Posterior cingulate gyrus (tissue), 11 donors: ENCODE data around the gene AQP1.
A peak's percentile ranks its signal among the peaks of the same experiment; 100 is the strongest.

ENCODE experiments used
- DNase-seq, 10 donors: peaks; one replicate each; pipeline versions ENCODE4 v3.0.0 to v3.0.0-alpha.2; 2020 to 2021; ENCODE audit warnings: mixed read lengths in 3 of 10
- intact Hi-C: fragments of 100-400 bp; cut with DNase I; formaldehyde crosslinking; loops from one replicate; pipeline ENCODE4 v1.15.1; 2023

The AQP1 gene

DNA sequence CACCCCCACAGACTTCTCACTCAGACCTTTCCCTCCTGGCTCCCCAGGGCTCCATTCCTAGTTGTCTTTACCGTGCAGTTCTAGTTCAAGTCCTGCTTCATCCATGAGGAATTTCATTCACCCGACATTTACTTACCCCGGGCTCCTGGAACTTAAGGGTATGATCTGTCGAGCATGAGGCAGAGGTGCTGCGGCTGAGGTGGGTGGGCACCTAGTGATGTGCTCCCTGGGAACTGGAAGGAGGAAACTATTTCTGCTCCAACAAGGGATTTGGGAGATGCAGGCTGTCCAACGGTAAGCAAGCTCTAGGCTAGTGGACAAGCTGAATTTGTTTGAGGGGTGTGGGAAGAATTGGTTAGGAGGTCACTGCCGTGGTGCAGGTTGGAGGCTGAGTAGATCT is 30.2 kb upstream of the AQP1 start:
- DNase-seq, result no peak
- intact Hi-C loops, result no loop called here

DNA sequence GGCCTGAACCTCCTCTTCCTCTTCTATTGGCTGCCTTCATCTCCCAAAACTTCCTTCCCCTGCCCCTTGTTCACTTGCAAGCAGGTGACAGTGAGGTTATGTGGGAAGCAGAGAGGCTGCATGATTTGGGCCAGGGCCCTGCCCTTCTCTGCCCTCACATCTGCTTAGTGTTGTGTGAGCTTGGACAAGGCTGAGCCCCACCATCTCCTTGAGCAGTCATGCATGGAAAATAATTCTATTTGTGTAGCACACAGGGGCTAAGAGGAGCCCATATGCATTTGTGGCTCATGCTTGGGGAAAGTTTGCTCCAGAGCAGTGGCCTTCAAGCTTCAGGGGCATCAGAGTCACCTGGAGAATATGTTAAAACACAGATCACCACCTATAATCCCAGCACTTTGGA is 26.8 kb upstream of the AQP1 start:
- no peak for DNase-seq
- intact Hi-C loops, result no loop called here

DNA sequence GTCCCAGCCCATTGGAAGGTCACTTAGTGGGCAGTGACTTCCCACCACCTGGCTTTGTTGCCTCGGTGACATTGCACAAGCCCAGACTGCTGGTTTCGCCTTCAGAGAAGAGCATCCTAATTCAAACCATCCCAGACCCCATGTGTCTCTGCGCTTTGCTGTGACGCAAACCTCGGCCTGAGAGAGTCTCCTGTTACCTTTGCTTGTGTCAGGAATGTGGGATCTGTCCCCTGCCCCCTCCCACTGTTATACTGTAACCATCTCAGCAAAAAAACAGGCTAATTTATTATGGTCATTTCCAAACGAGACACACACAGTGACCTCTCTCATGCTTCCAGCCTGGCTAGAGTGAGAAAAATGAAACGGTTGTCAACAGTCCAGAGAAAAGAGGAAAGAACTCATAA is 25.0 kb upstream of the AQP1 start:
- DNase-seq, result no peak
- intact Hi-C loops, result no loop called here

DNA sequence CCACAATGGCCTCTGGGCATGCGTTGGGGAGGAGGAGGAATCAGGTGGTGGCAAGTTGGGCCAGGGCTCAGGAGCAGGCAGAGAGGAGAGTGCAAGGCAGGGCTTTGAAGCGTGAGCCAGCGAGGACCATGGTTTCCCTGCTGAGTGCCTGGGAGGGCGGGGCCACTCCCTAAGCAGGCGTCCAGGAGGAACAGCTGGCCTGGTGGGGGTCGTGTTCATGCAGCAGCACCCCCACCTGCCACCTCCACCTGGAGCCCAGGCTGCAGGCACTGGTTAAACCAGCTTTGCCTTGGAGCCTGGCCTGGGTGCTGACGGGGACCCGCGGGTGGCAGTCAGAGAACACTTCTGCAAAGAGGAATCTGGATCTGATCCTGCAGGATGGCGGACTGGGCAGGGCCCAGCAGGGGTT is 24.2 kb upstream of the AQP1 start:
- intact Hi-C loops, result no loop called here
- no peak for DNase-seq

DNA sequence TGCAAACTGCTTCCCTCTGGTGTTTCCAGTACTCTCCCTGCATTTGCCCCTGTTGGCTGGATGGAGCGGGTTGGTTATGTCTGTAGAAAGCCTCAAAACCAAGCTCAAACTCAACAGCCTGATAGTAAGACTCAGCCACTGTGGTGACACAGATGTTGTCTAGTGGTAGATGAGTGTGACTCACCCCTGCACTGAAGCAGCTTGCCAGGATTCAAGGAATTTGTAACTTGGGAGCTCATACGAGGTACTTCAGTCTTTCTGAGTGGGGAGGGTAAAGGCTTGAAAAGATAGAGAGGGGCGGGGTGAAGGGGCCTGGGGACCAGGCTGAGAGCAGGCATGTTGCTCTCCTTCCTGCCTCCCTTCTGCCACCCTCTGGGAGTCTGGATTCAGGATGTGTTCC is 22.9 kb upstream of the AQP1 start:
- no peak for DNase-seq
- intact Hi-C loops, result no loop called here

DNA sequence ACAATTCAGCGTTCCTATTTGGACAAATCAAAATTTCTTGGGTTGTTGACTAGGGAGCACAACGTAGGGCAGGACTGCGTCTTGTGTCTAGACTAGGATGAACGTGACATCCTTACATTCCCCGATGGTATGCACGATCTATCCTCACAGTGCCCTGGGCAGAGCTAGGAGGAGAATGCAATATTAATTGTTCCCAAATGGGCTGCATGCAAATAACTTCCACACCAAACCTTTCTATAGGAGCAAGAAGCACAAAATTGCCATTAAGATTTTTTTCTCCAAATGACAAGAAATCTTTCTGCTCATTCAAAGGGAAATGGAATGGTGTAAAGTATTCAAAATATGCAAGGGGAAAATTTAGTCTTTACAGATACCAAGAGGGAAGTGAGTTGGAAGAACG is 21.4 kb upstream of the AQP1 start:
- intact Hi-C loops, result no loop called here

DNA sequence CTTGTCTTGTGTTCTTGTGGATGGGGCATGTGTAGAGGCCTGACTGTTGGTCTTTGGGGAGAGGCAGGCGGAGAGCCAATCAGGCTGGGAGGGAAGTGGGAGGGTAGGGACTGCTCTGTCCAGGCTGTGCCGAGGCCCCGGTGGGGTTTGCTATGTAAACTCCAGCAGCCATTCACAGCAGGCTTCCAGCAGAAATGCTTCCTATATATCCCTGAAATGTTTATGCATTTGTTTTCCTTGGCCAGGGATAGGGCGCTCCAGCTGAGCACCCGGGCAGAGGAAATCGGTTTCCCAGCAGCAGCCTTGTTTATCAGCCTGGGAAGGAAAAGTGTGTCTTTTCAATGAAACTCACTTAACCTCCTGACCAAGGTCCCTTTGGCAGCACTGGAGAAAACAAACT is 18.3 kb upstream of the AQP1 start:
- intact Hi-C loops, result no loop called here
- no peak for DNase-seq

More for the DNA sequence above, 21.4 kb upstream of the AQP1 start:
- DNase-seq, result no peak

DNA sequence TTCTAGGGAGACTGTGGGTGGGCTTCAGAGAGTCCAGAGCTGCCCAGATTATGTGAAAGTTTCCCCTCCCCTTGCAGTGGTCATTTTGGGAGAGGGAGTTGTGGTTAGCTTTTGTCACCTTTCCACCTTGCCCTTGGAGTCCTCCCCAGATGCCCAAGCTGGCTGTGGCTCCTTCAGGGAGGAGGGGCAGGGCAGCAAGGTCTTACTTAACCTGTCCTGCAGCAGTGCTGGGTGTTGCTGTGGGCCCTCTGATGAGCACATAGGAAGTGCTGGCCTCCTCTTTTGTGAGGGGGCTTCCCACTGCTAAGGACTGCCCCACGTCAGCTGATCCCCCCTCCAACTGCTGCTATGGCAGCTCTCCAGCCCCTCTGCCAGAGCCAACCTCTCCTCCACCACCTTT is 17.6 kb upstream of the AQP1 start:
- DNase-seq, result no peak

DNA sequence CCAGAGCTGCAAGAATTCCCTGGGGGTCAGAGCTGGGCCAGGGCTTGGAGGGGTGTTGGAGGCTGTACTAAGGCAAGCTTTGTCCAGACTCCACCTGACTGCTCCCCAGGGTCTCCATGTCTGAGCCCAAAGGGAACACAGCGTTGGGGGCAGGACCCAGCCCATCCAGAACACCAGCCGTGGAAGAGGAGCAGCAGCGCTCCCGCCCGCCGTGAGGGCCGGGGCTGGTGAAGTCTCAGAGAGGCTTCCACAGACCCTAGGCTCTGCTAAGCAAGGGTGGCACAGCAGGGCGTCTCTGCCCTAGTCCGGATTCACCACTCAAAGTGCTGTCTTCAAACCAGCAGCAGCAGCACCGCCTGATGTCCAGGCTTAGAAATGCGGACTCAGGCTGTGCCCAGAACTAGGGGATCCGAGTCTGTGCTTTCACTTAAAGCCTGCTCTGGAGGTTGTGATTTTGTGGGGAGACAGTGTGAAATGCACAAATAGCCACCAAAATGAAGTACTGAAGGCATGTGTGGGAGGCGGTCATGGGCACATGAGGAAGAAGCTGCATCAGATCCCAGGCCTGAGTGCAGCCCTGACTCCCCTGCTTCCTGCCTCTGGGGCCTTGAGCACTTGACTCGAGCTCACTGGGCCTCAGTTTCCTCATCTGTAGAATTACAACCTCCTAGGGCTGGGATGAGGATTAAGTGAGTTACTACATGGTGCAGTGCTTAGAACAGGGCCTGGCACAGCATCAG is 16.6 kb upstream of the AQP1 start:
- intact Hi-C loops, result no loop called here
- DNase-seq, result peak in 1 of 10 donors; percentile 58

More for the DNA sequence above, 17.6 kb upstream of the AQP1 start:
- intact Hi-C loops, result no loop called here

DNA sequence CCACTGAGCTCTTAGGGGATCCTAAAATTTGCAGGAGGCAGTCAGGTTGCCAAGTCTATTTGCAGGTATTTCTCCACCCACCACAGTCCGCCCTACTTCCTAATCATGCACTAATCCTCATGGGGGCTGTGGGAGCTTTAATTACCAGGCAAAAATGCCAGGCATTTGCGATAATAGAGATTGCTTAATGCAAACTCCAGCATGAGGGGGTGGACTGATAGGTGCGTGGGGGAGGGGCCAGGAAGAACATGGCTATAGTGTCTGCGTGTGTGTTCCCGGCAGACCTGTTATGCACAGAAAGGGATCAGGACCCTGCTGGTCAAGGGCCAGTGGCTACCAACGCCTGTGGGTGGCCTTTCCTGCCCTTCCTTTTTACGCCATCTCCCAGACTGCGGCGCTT is 15.6 kb upstream of the AQP1 start:
- intact Hi-C loops, result no loop called here

DNA sequence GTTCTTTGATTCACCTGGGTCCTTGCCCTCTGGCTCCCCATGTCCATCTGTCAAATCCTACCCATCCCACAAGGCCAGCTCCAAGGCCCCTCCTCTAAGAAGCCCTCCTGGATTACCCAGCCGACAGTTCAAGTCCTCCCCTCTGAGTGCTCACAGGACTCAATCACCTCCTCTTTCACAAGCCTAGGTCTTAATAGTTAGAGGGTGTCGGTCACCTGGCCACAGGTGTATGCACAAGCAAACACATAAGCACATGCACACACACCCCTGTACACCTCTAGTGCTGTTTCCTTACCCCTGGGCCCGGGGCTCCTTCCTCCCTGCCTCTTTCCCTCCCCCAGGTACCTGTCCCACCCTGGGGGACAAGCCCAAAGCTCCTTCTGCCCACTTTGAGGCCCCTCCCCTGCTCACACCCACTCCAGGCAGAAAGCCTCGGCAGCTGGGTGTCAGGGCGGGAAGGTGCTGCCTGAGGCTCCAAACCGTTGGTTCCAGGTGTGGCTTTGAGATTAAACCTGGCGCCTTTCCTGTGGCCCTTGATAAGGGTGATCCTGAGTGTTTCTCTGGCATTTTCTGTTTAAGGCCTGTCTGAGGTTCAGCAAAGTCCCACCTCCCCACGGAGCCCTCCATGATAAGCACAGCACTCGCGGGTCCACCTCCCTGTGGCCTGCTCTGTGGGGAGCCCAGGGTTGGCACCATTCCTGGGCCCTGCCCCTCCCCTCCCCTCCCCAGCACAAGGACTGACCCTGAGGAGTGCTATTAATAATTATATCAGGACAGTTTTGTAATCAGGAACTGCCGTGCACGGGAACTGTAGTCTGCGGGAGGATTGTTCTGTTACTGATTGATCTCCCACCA is 14.6 kb upstream of the AQP1 start:
- intact Hi-C loops, result no loop called here
- DNase-seq, result peak in 1 of 10 donors; percentile 24

More for the DNA sequence above, 15.6 kb upstream of the AQP1 start:
- peak in 1 of 10 donors; percentile 27 for DNase-seq

DNA sequence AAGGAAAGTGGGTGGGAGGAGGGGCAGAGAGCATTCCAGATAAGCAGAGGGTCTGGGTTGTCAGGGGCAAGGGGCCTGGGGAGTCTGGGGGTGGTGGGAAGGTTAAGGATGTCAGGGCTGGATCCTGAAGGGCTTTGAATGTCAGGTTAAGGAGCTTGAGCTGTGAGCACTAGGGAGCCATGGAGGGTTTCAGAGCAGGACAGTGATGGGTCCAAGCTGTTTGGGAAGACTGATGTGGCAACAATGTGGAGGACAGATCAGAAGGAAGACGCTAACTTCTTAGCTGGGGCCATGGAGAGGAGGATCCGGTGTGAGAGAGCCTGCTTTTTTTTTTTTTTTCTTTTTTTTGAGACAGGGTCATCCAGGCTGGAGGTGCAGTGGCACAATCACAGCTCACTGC is 13.9 kb upstream of the AQP1 start:
- intact Hi-C loops, result no loop called here
- peak in 1 of 10 donors; percentile 6 for DNase-seq

DNA sequence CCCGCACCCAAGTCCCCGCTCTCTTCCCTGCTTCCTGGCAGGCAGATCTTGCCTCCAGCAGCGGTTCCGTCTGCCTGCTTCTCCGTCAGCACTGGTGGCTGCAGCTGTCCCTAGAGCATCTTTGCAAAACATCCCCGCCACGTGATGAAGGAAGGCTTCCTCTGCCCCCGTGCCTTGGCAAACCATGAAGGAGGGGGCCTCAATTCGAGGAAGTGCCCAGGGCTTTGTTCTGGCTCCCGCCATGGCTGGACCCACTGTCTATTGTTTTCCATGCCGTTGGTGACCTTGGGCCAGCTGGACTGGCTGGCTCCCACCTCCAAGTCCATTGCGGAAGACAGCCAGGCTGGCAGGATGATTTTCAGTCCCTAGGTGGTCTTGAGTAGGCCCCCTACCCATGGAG is 13.2 kb upstream of the AQP1 start:
- peak in 3 of 10 donors; percentile 11 to 47 (median 44) for DNase-seq
- intact Hi-C loops, result no loop called here

DNA sequence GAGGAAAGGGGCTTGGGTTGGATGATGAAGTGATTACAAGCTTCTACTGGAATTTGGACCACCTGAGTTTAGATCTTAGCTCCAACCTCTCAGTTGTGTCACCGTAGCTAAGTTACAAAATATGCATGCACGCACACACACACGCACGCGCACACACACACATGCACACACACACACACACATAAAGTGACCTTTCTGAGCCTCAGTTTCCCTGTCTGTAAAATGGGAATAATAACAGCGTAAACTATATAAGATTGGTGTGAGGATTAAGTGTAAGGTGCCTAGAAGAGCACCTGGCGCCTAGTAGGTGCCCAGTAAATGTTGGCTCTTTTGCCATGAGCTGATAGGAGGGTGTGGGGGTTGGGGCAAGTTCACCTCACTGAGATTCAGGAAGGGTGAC is 12.6 kb upstream of the AQP1 start:
- peak in 1 of 10 donors; percentile 7 for DNase-seq
- intact Hi-C loops, result no loop called here

DNA sequence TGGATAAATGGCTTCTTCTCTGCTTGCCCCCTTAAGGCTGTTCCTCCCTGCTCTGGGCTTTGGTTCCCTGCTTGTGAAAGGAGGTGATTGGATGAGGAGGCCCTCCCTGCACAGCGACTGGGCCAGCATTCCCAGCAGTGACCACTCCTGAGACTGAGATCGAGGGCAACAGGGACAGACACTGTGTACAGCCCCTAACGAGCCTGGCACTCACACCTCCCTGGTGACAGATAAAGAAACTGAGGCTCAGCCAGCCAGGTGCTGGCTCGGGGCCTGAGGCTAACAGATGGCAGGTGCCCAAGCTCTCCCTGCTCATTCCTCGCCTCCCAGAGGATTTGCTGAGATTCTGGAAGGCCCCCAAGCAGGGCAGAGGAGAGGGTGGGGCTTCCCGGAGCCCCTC is 12.0 kb upstream of the AQP1 start:
- peak in 1 of 10 donors; percentile 52 for DNase-seq
- intact Hi-C loops, result no loop called here

DNA sequence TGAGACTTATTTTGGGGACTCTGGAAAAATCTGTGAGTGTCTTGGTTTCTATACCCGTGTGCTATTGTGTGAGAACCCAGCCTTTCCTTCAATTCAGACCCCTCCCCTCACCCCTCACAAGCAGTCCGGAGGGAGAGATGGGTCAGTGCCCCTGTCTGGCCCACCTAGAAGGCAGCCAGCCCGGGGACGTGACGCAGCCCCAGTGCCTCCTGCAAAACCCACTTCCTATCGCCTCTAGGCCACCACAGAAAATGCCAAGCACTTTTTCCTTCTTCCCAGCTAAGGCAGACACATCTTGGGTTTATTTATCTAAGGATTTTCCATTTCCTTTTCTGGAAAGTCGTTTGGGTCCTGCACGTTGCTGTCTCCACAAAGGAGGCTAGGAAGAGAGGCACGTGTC is 11.6 kb upstream of the AQP1 start:
- intact Hi-C loops, result no loop called here
- peak in 1 of 10 donors; percentile 10 for DNase-seq

DNA sequence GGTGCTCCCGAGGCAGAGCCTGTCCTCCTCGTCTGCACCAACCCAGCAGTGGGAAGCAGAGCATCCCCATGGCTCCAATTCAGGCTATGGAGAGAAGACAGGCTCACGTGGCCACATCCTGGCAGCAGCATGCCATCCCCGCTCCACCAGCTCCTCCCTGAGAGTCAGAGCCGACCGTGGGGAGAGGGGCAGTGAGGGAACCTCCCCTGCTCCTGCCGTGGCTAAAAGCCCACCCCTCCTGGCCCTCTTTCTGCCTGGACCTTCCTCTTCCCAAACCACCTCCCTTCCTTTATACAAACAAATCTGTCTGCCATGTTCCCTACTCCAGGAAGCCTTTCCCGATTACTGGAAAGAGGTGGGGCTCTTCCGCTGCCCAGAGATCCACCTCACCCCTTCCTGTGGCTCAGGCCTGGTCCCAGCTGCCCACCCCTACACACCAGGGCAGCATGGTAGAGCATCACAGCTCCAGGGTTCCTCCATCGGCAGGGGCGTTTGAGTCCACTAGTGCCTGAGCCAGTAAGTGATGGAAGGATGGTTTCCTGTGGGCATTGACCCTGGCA is 10.8 kb upstream of the AQP1 start:
- no peak for DNase-seq

DNA sequence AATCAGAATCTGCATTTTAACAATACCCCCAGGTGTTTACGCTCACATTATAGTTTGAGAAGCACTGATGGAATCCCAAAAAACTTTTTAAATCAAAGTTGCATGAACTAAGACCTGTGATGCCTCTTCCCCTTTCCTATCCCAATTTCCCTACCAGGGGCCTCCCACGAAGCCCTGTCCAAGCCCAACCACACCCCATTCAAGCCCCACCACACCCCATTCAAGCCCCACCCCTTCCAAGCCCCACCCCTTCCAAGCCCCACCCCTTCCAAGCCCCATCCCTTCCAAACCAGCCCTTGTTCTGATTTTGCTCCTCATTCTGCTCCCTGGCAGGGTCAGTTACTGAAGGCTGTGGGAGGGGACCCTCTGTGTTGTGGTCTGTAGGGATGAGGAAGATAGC is 9.8 kb upstream of the AQP1 start:
- no peak for DNase-seq
- intact Hi-C loops, result no loop called here

More for the DNA sequence above, 10.8 kb upstream of the AQP1 start:
- intact Hi-C loops, result no loop called here

DNA sequence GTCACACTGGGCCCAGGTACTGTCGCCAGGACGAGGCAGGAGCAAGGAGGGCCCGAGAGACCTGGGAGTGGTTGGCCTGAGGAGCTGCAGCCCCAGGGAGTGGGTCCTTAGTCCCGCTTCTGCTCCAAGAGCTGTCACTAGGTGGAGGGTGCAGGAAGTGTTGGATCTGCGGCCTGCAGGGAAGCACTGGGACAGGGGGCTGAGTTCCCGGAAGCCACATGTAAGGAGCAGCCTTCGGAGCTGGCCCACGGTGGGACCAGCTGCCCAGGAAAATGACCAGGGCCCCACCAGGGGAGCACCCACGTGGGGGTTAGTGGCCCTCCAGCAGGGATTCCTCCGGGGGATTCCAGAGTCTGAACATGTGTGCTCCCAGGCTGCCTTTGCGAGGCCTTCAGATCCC is 9.2 kb upstream of the AQP1 start:
- DNase-seq, result no peak
- intact Hi-C loops, result no loop called here

DNA sequence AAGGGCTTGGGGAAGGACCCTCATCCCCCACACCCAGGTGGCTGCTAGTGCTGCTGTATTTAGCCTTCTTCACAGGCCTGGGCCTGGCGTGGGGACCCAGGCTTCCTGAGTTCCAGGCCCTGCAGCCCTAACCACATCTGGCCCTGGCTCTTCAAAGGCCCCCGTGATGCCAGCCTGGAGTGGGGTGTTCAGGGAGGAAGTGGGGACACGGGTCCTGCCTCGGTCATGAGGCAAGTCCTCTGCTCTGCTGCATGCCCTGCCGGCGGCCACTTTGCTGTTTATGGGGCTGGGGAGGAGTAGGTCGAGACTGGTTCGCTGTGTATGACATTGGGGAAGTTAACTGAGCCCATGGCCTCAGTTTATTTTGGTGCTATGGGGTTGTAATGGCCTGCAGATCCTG is 8.5 kb upstream of the AQP1 start:
- intact Hi-C loops, result no loop called here
- DNase-seq, result no peak

DNA sequence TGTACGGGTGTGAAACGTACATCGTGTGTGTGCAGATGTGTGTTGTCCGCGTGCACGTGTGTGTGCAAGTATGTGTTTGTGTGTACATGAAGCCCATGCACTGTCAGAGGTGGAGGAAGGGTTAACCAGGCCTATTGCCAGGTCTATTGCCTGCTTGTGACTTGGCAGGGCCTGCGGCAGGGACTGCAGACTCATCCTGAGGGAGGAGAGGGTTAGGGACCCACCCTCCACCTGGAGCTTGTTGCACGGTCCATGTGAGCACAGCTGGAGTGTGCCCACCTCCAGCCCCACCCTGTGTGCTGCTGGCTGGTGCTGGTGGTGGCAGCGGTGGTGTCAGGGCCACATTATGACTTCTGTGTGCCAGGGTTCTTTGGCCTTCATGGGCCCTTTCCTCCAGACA is 7.1 kb upstream of the AQP1 start:
- intact Hi-C loops, result no loop called here

More for the DNA sequence above, 7.1 kb upstream of the AQP1 start:
- no peak for DNase-seq
